Stimulated activated CD4-positive, alpha-beta T cell treated with anti-CD3 and anti-CD28 coated beads, Interleukin-4, amount 100 ng/mL, for 48 hours (primary cell): ENCODE measurements around the gene DGKH.
"Not testable (repeated sequence)": the region's sequence is repeated elsewhere in the genome, so short reads cannot be mapped to it uniquely, and the experiment has no call there.

Experiments used
- DNase-seq, 2 donors: peaks; one replicate each; pipeline ENCODE4 v3.0.0-alpha.2; 2020; ENCODE audit warnings: low read depth in 2 of 2

The DGKH gene

GRCh38 chr13:42070599-42070998 lies 22.2 kb downstream of the DGKH start:
- DNase-seq, result not testable (repeated sequence)

GRCh38 chr13:42071179-42071578 lies 22.7 kb downstream of the DGKH start:
- not testable (repeated sequence) for DNase-seq

- no peak for DNase-seq
These were observed 23.4 kb downstream of the DGKH start for GRCh38 chr13:42071672-42072419.

- DNase-seq, result no peak
These were observed 25.2 kb downstream of the DGKH start for GRCh38 chr13:42073683-42074082.

- DNase-seq, result no peak
These were observed 27.1 kb downstream of the DGKH start for GRCh38 chr13:42075517-42075916.

GRCh38 chr13:42076309-42076713 lies 27.9 kb downstream of the DGKH start:
- no peak for DNase-seq

GRCh38 chr13:42078128-42078808 lies 29.8 kb downstream of the DGKH start:
- no peak for DNase-seq

GRCh38 chr13:42083138-42083770 lies 34.8 kb downstream of the DGKH start:
- no peak for DNase-seq

- no peak for DNase-seq
These were observed 36.3 kb downstream of the DGKH start for GRCh38 chr13:42084722-42085121.

- no peak for DNase-seq
These were observed 38.1 kb downstream of the DGKH start for GRCh38 chr13:42086582-42086981.

GRCh38 chr13:42094516-42095040 lies 46.1 kb downstream of the DGKH start:
- DNase-seq, result no peak

- not testable (repeated sequence) for DNase-seq
These were observed 47.8 kb downstream of the DGKH start for GRCh38 chr13:42096222-42096621.

GRCh38 chr13:42099962-42100675 lies 51.7 kb downstream of the DGKH start:
- DNase-seq, result no peak

GRCh38 chr13:42100960-42101359 lies 52.5 kb downstream of the DGKH start:
- no peak for DNase-seq

- DNase-seq, result no peak
These were observed 53.6 kb downstream of the DGKH start for GRCh38 chr13:42101821-42102585.

GRCh38 chr13:42102961-42103865 lies 54.8 kb downstream of the DGKH start:
- DNase-seq, result no peak

- DNase-seq, result no peak
These were observed 58.5 kb downstream of the DGKH start for GRCh38 chr13:42106998-42107397.

GRCh38 chr13:42107421-42107820 lies 59.0 kb downstream of the DGKH start:
- no peak for DNase-seq

GRCh38 chr13:42108217-42108616 lies 59.8 kb downstream of the DGKH start:
- DNase-seq, result no peak

GRCh38 chr13:42109957-42110356 lies 61.5 kb downstream of the DGKH start:
- DNase-seq, result no peak
